Right atrium auricular region (tissue), 2 donors: Measurements from ENCODE around the gene TPO. TPM values are rescaled to one million over a fixed set of nuclear protein-coding genes. Genes with fewer than 3 reads are reported as not detected.
"Not testable (repeated sequence)": the region's sequence is repeated elsewhere in the genome, so short reads cannot be mapped to it uniquely, and the experiment has no call there.

Experiments used
- DNase-seq: peaks from one replicate; pipeline ENCODE4 v3.0.0-alpha.2; 2019; ENCODE audit warnings: low spot score
- H3K27ac ChIP-seq, 2 donors: fragments of 200-600 bp; sonication (generic); 1 replicate in 1 of 2; 2 replicates in 1 of 2; pipeline ENCODE4 v1.5.1; 2016 to 2019
- H3K27me3 ChIP-seq, 2 donors: fragments of 200-600 bp; sonication (generic); one replicate each; pipeline versions ENCODE4 v1.5.1 to v1.6.0; 2017 to 2019
- H3K36me3 ChIP-seq: fragments of 200-600 bp; sonication (generic); one replicate; pipeline ENCODE4 v1.5.1; 2016
- H3K4me1 ChIP-seq, 2 donors: fragments of 200-600 bp; sonication (generic); one replicate each; pipeline versions ENCODE4 v1.5.1 to v1.6.0; 2017 to 2019
- H3K4me3 ChIP-seq, 2 donors: fragments of 200-600 bp; sonication (generic); 1 replicate in 1 of 2; 2 replicates in 1 of 2; pipeline ENCODE4 v1.5.1; 2017 to 2019; ENCODE audit warnings: mild to moderate bottlenecking in 1 of 2, moderate library complexity in 1 of 2
- H3K9me3 ChIP-seq, 2 donors: fragments of 200-600 bp; sonication (generic); one replicate each; pipeline ENCODE4 v1.5.1; 2019
- CTCF ChIP-seq, 2 donors: fragments of 200-600 bp; sonication (generic); IDR thresholded peaks; one replicate each; pipeline ENCODE4 v1.5.1; 2019; ENCODE audit warnings: antibody characterized with exemption in 2 of 2
- total RNA-seq, 2 donors: library from RNA; depleted of rRNA; stranded (reverse); fragments of >200 nt; gene quantifications; one replicate each; pipeline ENCODE4 v1.1.0, GENCODE V29; 2016

TPO gene
- total RNA-seq, 2 donors from 2014 or later = 0.08 to 2.7 TPM

DNA sequence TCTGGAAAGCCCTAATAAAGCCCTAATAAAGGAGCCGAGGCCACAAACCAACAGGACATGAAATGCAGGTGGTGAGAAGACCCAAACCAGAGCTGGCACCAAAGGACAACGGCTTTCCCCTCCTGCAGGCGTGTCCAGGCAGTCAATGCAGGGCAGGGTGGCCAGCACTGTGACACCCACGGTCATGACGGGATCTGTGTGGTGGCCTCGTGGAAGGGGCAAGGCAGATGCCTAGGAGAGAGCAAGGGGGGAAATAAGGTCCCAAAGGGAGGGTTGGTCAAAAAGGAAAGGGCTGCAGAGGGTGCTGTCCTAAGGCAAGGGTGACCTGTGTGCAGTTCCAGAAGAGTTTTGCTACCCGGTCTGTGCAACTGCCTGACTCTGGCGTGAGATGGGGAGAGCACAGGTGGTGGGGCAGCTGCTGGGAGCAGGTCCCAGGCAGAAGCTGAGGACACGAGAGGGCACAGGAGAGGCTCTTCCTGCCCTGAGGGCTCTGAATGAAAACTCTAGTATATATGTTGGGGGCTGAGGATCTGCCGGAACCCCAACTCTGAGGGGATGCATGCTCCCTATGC is 156.7 kb downstream of the TPO start:
- Histone ChIP-seq H3K27ac (no peak overlapping the region), H3K9me3 (no peaks in the 10 kb centered on the region), H3K27me3 (no peaks in the 10 kb centered on the region), H3K36me3 (no peaks in the 10 kb centered on the region), H3K4me1 (peaks cover 0 to 14% of the 10 kb centered on the region in 2 donors), H3K4me3 (no peak overlapping the region)
- no peak for TF ChIP-seq CTCF (IDR thresholded peaks at IDR 0.05)
- DNase-seq = no peak

- no peaks in the 10 kb centered on the region for H3K36me3 ChIP-seq
- H3K9me3 ChIP-seq = no peaks in the 10 kb centered on the region
- peaks cover 0 to 14% of the 10 kb centered on the region in 2 donors for H3K4me1 ChIP-seq
- H3K27me3 ChIP-seq = no peaks in the 10 kb centered on the region
- no peak for DNase-seq
- no peak overlapping the region for H3K4me3 ChIP-seq
- H3K27ac ChIP-seq = peak overlapping the region in 1 of 2 donors; percentile 43
- TF ChIP-seq CTCF (IDR thresholded peaks at IDR 0.05) = no peak
Observed at GRCh38 chr2:1571477-1572417, 158.5 kb downstream of the TPO start.

DNA sequence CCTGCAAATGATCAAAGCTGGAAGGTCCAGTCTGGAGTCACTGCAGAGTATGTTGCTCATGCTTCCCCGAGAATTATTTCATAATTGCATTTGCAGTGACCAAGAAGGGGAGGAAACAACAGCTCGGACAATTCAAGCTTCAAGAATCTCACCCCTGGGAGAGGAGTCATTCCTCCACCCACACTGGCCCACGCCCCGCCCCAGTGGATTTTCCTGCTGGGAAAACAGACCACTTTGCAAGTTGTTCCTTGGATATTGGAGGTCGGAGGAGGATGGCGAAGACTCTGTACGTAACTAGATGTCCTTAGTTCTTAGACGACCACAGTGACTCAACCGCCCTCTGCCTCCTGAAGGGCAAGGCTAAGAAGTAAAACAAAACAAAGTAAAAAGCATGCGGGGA is 159.4 kb downstream of the TPO start:
- H3K9me3 ChIP-seq = no peaks in the 10 kb centered on the region
- H3K36me3 ChIP-seq = no peaks in the 10 kb centered on the region
- no peak overlapping the region for H3K4me3 ChIP-seq
- H3K4me1 ChIP-seq = peaks cover 0 to 14% of the 10 kb centered on the region in 2 donors
- no peak for TF ChIP-seq CTCF (IDR thresholded peaks at IDR 0.05)
- DNase-seq = peak; percentile 84
- H3K27me3 ChIP-seq = no peaks in the 10 kb centered on the region
- peak overlapping the region in 1 of 2 donors; percentile 54 for H3K27ac ChIP-seq

DNA sequence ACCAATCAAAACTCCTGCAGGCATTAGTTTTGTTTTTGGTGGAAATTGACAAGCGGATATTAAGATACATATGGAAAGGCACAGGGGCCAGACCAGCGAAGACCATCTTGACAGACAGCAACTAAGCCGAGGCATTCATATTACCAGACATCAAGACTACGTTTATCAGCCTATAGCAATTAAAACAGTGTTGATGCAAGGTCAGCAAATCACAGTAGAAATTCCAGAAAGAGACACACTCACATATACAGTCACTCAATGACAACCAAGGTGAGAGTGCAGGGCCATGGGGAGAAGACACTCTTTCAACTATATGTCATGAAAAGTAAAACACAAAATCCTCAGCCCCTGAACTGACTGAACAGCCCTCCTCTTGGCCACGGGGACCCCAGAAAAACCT is 164.6 kb downstream of the TPO start:
- Histone ChIP-seq H3K9me3 (no peaks in the 10 kb centered on the region), H3K36me3 (no peaks in the 10 kb centered on the region), H3K27me3 (no peaks in the 10 kb centered on the region), H3K4me1 (peaks cover 0 to 4% of the 10 kb centered on the region in 2 donors), H3K4me3 (no peak overlapping the region), H3K27ac (no peak overlapping the region)
- no peak for DNase-seq
- no peak for TF ChIP-seq CTCF (IDR thresholded peaks at IDR 0.05)

GRCh38 chr2:1581257-1581964 is 168.1 kb downstream of the TPO start:
- H3K4me3 ChIP-seq, H3K27ac ChIP-seq, DNase-seq: not testable (repeated sequence)

More at GRCh38 chr2:1581257-1581964, 168.1 kb downstream of the TPO start:
- H3K27me3 ChIP-seq, H3K36me3 ChIP-seq, H3K9me3 ChIP-seq, H3K4me1 ChIP-seq: not testable (repeated sequence)
